H1 (cell line): ENCODE data around the gene LHFPL3. TPM values are rescaled to one million over a fixed set of nuclear protein-coding genes. Genes with fewer than 3 reads are reported as not detected.

ENCODE experiments used
- CTCF ChIA-PET: fragments of 300-600 bp; sonication (Branson Sonifier 250); formaldehyde crosslinking; loops from one replicate; lab custom pipeline; 2021; ENCODE audit not compliant: partially characterized antibody; lab: Charles Lee
- POLR2A ChIA-PET: fragments of 300-600 bp; sonication (Branson Sonifier 250); formaldehyde crosslinking; loops from one replicate; lab custom pipeline; 2021; ENCODE audit warnings: inconsistent platforms; ENCODE audit not compliant: partially characterized antibody; lab: Charles Lee
- DNase-seq, 2 experiments: peaks; one replicate each; pipeline versions ENCODE4 v3.0.0 to v3.0.0-alpha.2; 2010 to 2022; ENCODE audit warnings: low spot score in 2 of 2, low read depth in 1 of 2, mixed read lengths in 1 of 2
- FAIRE-seq: peaks from 2 replicates; lab custom pipeline; 2011; peaks lifted over from hg19 to GRCh38; lab: Jason Lieb, UNC
- H2AFZ ChIP-seq: 2 replicates; pipeline ENCODE4 v1.8.1; 2012; ENCODE audit warnings: low read length, inconsistent platforms
- H2AK5ac ChIP-seq: 2 replicates; pipeline ENCODE4 v1.6.1; 2013; ENCODE audit warnings: low read depth, low read length
- H2BK120ac ChIP-seq: replicated peaks from 2 replicates; pipeline ENCODE3; 2013; ENCODE audit warnings: low read depth, low read length, inconsistent platforms
- H2BK12ac ChIP-seq: 2 replicates; pipeline ENCODE4 v1.6.1; 2013; ENCODE audit warnings: low read depth, low read length
- H2BK15ac ChIP-seq: 2 replicates; pipeline ENCODE4 v1.6.1; 2013; ENCODE audit warnings: low read length
- H2BK20ac ChIP-seq: 2 replicates; pipeline ENCODE4 v1.6.1; 2013; ENCODE audit warnings: low read length
- H2BK5ac ChIP-seq: 2 replicates; pipeline ENCODE4 v1.6.1; 2013; ENCODE audit warnings: low read depth, low read length
- H3K14ac ChIP-seq: 2 replicates; pipeline ENCODE4 v1.6.1; 2013; ENCODE audit warnings: inconsistent platforms; ENCODE audit not compliant: insufficient read length
- H3K18ac ChIP-seq: 2 replicates; pipeline ENCODE4 v1.6.1; 2013; ENCODE audit warnings: low read length; ENCODE audit errors: extremely low read depth
- H3K23ac ChIP-seq: 2 replicates; pipeline ENCODE4 v1.6.1; 2013; ENCODE audit warnings: inconsistent platforms; ENCODE audit not compliant: insufficient read length
- H3K23me2 ChIP-seq: 2 replicates; pipeline ENCODE4 v1.6.1; 2013; ENCODE audit warnings: low read depth, low read length
- H3K27ac ChIP-seq: 2 replicates; pipeline ENCODE4 v1.6.1; 2011; ENCODE audit warnings: low read depth, low read length, inconsistent platforms
- H3K27me3 ChIP-seq, 4 experiments: replicated peaks in 1 of 4; 1 replicate in 1 of 4; 2 replicates in 3 of 4; pipeline versions ENCODE4 v1.6.1 to v1.8.1; 2011 to 2013; ENCODE audit warnings: low read length in 3 of 4, mild to moderate bottlenecking in 3 of 4, inconsistent platforms in 2 of 4, mixed read lengths in 2 of 4, moderate library complexity in 1 of 4; ENCODE audit not compliant: control insufficient read depth in 3 of 4, insufficient read depth in 3 of 4; ENCODE audit errors: extremely low read depth in 1 of 4
- H3K36me3 ChIP-seq, 4 experiments: 2 replicates each; pipeline versions ENCODE4 v1.6.1 to v1.8.1; 2011 to 2013; ENCODE audit warnings: mild to moderate bottlenecking in 4 of 4, low read length in 3 of 4, moderate library complexity in 2 of 4, control low read depth in 1 of 4, inconsistent platforms in 1 of 4; ENCODE audit not compliant: insufficient read depth in 4 of 4, control insufficient read depth in 2 of 4
- H3K4ac ChIP-seq: replicated peaks from 2 replicates; pipeline ENCODE3; 2013; ENCODE audit warnings: low read length, low read depth, mixed read lengths, inconsistent platforms; ENCODE audit not compliant: insufficient read length
- H3K4me1 ChIP-seq, 4 experiments: replicated peaks in 1 of 4; 1 replicate in 1 of 4; 2 replicates in 3 of 4; pipeline versions ENCODE4 v1.6.1 to v1.8.1; 2011 to 2013; ENCODE audit warnings: low read length in 3 of 4, inconsistent platforms in 2 of 4, mixed read lengths in 1 of 4; ENCODE audit not compliant: insufficient read depth in 4 of 4, control insufficient read depth in 3 of 4
- H3K4me2 ChIP-seq, 2 experiments: 2 replicates each; pipeline versions ENCODE4 v1.6.1 to v1.8.1; 2011 to 2013; ENCODE audit warnings: low read depth in 2 of 2, low read length in 2 of 2, control low read depth in 1 of 2, inconsistent platforms in 1 of 2, mild to moderate bottlenecking in 1 of 2; ENCODE audit not compliant: insufficient read depth in 1 of 2
- H3K4me3 ChIP-seq, 4 experiments: fragments of 200-600, 300-600 bp in 1 of 4; sonication (generic), shearing (Covaris generic), sonication (Bioruptor Twin) in 1 of 4; 2 replicates each; pipeline versions ENCODE4 v1.5.1 to v1.8.1; 2011 to 2016; ENCODE audit warnings: low read length in 4 of 4, low read depth in 3 of 4, control low read depth in 2 of 4, inconsistent platforms in 2 of 4, mild to moderate bottlenecking in 2 of 4, mixed read lengths in 1 of 4, moderate library complexity in 1 of 4; ENCODE audit not compliant: insufficient read depth in 2 of 4; ENCODE audit errors: extremely low read depth in 1 of 4
- H3K56ac ChIP-seq: replicated peaks from 2 replicates; pipeline ENCODE3; 2013; ENCODE audit warnings: low read depth, mild to moderate bottlenecking, mixed read lengths, low read length, inconsistent platforms; ENCODE audit not compliant: insufficient read length
- H3K79me1 ChIP-seq: 2 replicates; pipeline ENCODE4 v1.6.1; 2013; ENCODE audit warnings: low read depth, low read length, control low read depth
- H3K79me2 ChIP-seq, 2 experiments: 2 replicates each; pipeline versions ENCODE4 v1.6.1 to v1.8.1; 2012 to 2013; ENCODE audit warnings: low read length in 2 of 2, mild to moderate bottlenecking in 2 of 2, inconsistent platforms in 1 of 2; ENCODE audit not compliant: insufficient read depth in 2 of 2, control insufficient read depth in 1 of 2
- H3K9ac ChIP-seq, 4 experiments: replicated peaks in 1 of 4; 1 replicate in 1 of 4; 2 replicates in 3 of 4; pipeline versions ENCODE4 v1.6.1 to v1.8.1; 2011 to 2013; ENCODE audit warnings: low read depth in 3 of 4, low read length in 3 of 4, control low read depth in 2 of 4, mild to moderate bottlenecking in 2 of 4, moderate library complexity in 2 of 4, inconsistent platforms in 1 of 4; ENCODE audit errors: extremely low read depth in 1 of 4
- H3K9me3 ChIP-seq, 2 experiments: 2 replicates each; pipeline versions ENCODE4 v1.6.1 to v1.8.1; 2012 to 2013; ENCODE audit warnings: mild to moderate bottlenecking in 2 of 2, moderate library complexity in 2 of 2, control low read depth in 1 of 2, inconsistent platforms in 1 of 2, low read depth in 1 of 2, low read length in 1 of 2, mixed read lengths in 1 of 2; ENCODE audit not compliant: insufficient read depth in 2 of 2
- H4K20me1 ChIP-seq, 2 experiments: replicated peaks in 1 of 2; 2 replicates each; pipeline versions ENCODE3 to v1.8.1; 2011 to 2013; ENCODE audit warnings: inconsistent platforms in 2 of 2, low read length in 2 of 2, mild to moderate bottlenecking in 1 of 2; ENCODE audit not compliant: insufficient read depth in 2 of 2, control insufficient read depth in 1 of 2
- H4K5ac ChIP-seq: 2 replicates; pipeline ENCODE4 v1.6.1; 2013; ENCODE audit warnings: low read length, low read depth, mixed read lengths, inconsistent platforms; ENCODE audit not compliant: insufficient read length
- H4K8ac ChIP-seq: 2 replicates; pipeline ENCODE4 v1.8.0; 2013; ENCODE audit warnings: mild to moderate bottlenecking, moderate library complexity, low read length, inconsistent platforms; ENCODE audit not compliant: insufficient read depth; ENCODE audit errors: extremely low read depth
- H4K91ac ChIP-seq: replicated peaks from 2 replicates; pipeline ENCODE3; 2013; ENCODE audit warnings: low read length, mixed read lengths, inconsistent platforms; ENCODE audit not compliant: insufficient read length
- BACH1 ChIP-seq: IDR thresholded peaks from 2 replicates; pipeline ENCODE4 v1.6.1; 2012; ENCODE audit warnings: low read length, improper control_type of control experiment
- BCL11A ChIP-seq, 2 experiments: IDR thresholded peaks; one replicate each; pipeline ENCODE4 v1.6.1; 2011; ENCODE audit warnings: low read depth in 2 of 2, low read length in 2 of 2, mild to moderate bottlenecking in 2 of 2
- CHD2 ChIP-seq: IDR thresholded peaks from 2 replicates; pipeline ENCODE4 v1.6.1; 2012; ENCODE audit warnings: low read length, improper control_type of control experiment
- FOSL1 ChIP-seq: IDR thresholded peaks from 2 replicates; pipeline ENCODE4 v1.6.1; 2011; ENCODE audit warnings: mild to moderate bottlenecking, low read depth, low read length, moderate library complexity; ENCODE audit not compliant: insufficient read depth
- MAFK ChIP-seq: IDR thresholded peaks from 2 replicates; pipeline ENCODE4 v1.6.1; 2012; ENCODE audit warnings: low read depth, mild to moderate bottlenecking, improper control_type of control experiment, low read length
- POLR2A ChIP-seq, 2 experiments: IDR thresholded peaks; 1 replicate in 1 of 2; 2 replicates in 1 of 2; pipeline ENCODE4 v1.6.1; 2011; ENCODE audit warnings: low read depth in 2 of 2, low read length in 2 of 2, mild to moderate bottlenecking in 2 of 2; ENCODE audit errors: control extremely low read depth in 1 of 2
- POU5F1 ChIP-seq: IDR thresholded peaks from 2 replicates; pipeline ENCODE4 v1.6.1; 2011; ENCODE audit warnings: low read depth, mild to moderate bottlenecking, low read length, moderate library complexity
- RBBP5 ChIP-seq: IDR thresholded peaks from 2 replicates; pipeline ENCODE4 v1.7.1; 2012; ENCODE audit warnings: low read depth, mild to moderate bottlenecking, inconsistent platforms, low read length, moderate library complexity, borderline replicate concordance
- SP4 ChIP-seq: IDR thresholded peaks from 2 replicates; pipeline ENCODE4 v1.6.1; 2012; ENCODE audit warnings: low read length, inconsistent platforms
- SUZ12 ChIP-seq: fragments of 200-600 bp; sonication (generic); IDR thresholded peaks from 2 replicates; pipeline ENCODE4 v1.6.1; 2012; ENCODE audit warnings: mild to moderate bottlenecking, inconsistent platforms, low read length, moderate library complexity, mixed read lengths
- TBP ChIP-seq: IDR thresholded peaks from 2 replicates; pipeline ENCODE4 v1.6.1; 2011; ENCODE audit warnings: low read depth, low read length, improper control_type of control experiment
- TCF12 ChIP-seq: IDR thresholded peaks from 2 replicates; pipeline ENCODE4 v1.6.1; 2011; ENCODE audit warnings: low read depth, mild to moderate bottlenecking, low read length
- ZNF274 ChIP-seq: IDR thresholded peaks from 2 replicates; pipeline ENCODE4 v1.7.0; 2012; ENCODE audit warnings: low read length, borderline replicate concordance; ENCODE audit errors: extremely low read depth
- WGBS, 2 experiments: shearing (Covaris generic) in 1 of 2; methylation state at CpG; one replicate each; pipeline versions ENCODE4 v1.1.6 to v1.1.7; 2013 to 2015; ENCODE audit warnings: low lambda C conversion rate in 2 of 2, mixed read lengths in 2 of 2, inconsistent platforms in 1 of 2, low coverage in 1 of 2, missing lambda C conversion rate in 1 of 2; ENCODE audit not compliant: insufficient replicate concordance in 2 of 2, insufficient coverage in 1 of 2, insufficient read length in 1 of 2; ENCODE audit errors: extremely low coverage in 1 of 2, missing lambda C conversion rate in 1 of 2; 5-methylcytosine and 5-hydroxymethylcytosine counted together
- polyA plus RNA-seq, 7 experiments: library from polyadenylated mRNA; depleted of rRNA in 3 of 7; stranded (reverse) in 5 of 7; unstranded in 2 of 7; fragments of >200 nt in 5 of 7; fragments of 200-250 nt in 2 of 7; gene quantifications; 1 replicate in 5 of 7; 2 replicates in 1 of 7; 4 replicates in 1 of 7; pipeline versions ENCODE4 v1.2.1 to v1.2.3, GENCODE V29; 2011 to 2013; ENCODE audit warnings: missing spikeins in 2 of 7, mixed read lengths in 2 of 7
- total RNA-seq: library from RNA; stranded (reverse); fragmentation: NEBNext Ultra II Directional; extraction: Animal tissue kit (Norgen Biotek cat#: 25700); gene quantifications from 2 replicates; pipeline ENCODE4 v1.2.1, GENCODE V29; 2021
- TF ChIP-seq, protein P1 (sequence below), 3 experiments: IDR thresholded peaks; 1 replicate in 2 of 3; 2 replicates in 1 of 3; pipeline versions ENCODE4 v1.5.1 to v1.6.1; 2011; ENCODE audit warnings: low read length in 3 of 3, mild to moderate bottlenecking in 3 of 3, inconsistent platforms in 2 of 3, low read depth in 1 of 3, moderate library complexity in 1 of 3; ENCODE audit not compliant: insufficient read depth in 1 of 3; ENCODE audit errors: control extremely low read depth in 1 of 3

LHFPL3 gene
- total and polyA plus RNA-seq, 2 of the 8 experiments (the other 6 are each of a cell fraction or from before 2014, with no cell fraction given) = 0.24 to 0.50 TPM

DNA sequence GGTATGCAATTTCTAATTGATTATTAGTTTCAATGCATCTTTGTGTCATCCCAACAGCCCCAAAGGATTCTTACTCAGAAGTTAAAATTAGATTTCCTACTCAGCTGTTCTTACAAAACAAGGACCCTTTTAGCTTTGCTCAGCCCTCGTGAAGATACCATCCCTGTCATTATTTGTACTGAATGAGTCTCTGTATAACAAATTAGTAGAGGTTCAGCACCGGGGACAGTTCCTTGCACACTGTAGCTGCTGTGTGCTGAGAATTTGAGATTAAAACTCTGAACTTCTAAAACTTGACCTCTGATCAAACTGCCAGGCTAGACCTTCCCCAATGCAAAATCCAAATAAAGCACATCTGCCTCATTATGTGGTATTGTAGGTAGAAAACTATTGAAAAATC, 299.1 kb downstream of the LHFPL3 start:
- no peak overlapping the region for H3K4me2 ChIP-seq
- H3K79me1 ChIP-seq = no peaks in the 10 kb centered on the region
- FAIRE-seq (no peak), DNase-seq (peak in 1 of 2 experiments; percentile 58)
- no peak overlapping the region for H3K4ac ChIP-seq
- H2BK120ac ChIP-seq = no peak overlapping the region
- H3K9ac ChIP-seq = no peak overlapping the region
- POLR2A ChIA-PET = no interaction called here
- H3K18ac ChIP-seq = no peak overlapping the region
- TF ChIP-seq BACH1 = no peak
- TF ChIP-seq POU5F1 = no peak
- TF ChIP-seq TBP = no peak
- TF ChIP-seq CHD2 = no peak
- TF ChIP-seq FOSL1 = no peak
- no peak for TF ChIP-seq ZNF274
- TF ChIP-seq RBBP5 = no peak
- no peak for TF ChIP-seq BCL11A (IDR thresholded peaks at IDR 0.05; ENCODE audit: low read depth in 2 of 2, low read length in 2 of 2)
- TF ChIP-seq SUZ12 = no peak
- TF ChIP-seq POLR2A (IDR thresholded peaks at IDR 0.05; ENCODE audit: control extremely low read depth in 1 of 2, low read depth in 2 of 2, low read length in 2 of 2) = no peak
- TF ChIP-seq MAFK = no peak
- TF ChIP-seq SP4 = no peak
- TF ChIP-seq TCF12 = no peak
- TF ChIP-seq, protein P1, sequence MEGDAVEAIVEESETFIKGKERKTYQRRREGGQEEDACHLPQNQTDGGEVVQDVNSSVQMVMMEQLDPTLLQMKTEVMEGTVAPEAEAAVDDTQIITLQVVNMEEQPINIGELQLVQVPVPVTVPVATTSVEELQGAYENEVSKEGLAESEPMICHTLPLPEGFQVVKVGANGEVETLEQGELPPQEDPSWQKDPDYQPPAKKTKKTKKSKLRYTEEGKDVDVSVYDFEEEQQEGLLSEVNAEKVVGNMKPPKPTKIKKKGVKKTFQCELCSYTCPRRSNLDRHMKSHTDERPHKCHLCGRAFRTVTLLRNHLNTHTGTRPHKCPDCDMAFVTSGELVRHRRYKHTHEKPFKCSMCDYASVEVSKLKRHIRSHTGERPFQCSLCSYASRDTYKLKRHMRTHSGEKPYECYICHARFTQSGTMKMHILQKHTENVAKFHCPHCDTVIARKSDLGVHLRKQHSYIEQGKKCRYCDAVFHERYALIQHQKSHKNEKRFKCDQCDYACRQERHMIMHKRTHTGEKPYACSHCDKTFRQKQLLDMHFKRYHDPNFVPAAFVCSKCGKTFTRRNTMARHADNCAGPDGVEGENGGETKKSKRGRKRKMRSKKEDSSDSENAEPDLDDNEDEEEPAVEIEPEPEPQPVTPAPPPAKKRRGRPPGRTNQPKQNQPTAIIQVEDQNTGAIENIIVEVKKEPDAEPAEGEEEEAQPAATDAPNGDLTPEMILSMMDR (IDR thresholded peaks at IDR 0.05; ENCODE audit: control extremely low read depth in 1 of 3, insufficient read depth in 1 of 3, low read depth in 1 of 3, low read length in 3 of 3) = no peak
- TF ChIP-seq, all 59 proteins: peak for 0
- Histone ChIP-seq H3K4me3 (no peak overlapping the region), H2BK15ac (no peak overlapping the region), H4K5ac (no peak overlapping the region), H3K36me3 (no peaks in the 10 kb centered on the region), H2AK5ac (no peak overlapping the region), H3K14ac (no peak overlapping the region), H2BK20ac (no peak overlapping the region), H2BK5ac (no peak overlapping the region), H3K27ac (no peak overlapping the region), H3K79me2 (no peaks in the 10 kb centered on the region), H3K23ac (no peak overlapping the region), H3K4me1 (no peaks in the 10 kb centered on the region), H4K8ac (no peak overlapping the region), H2AFZ (no peak overlapping the region), H4K91ac (no peak overlapping the region), H3K56ac (no peak overlapping the region), H2BK12ac (no peak overlapping the region), H3K27me3 (no peaks in the 10 kb centered on the region), H3K23me2 (no peaks in the 10 kb centered on the region), H3K9me3 (peaks cover 22% of the 10 kb centered on the region in 2 experiments; a peak in 2 of 4 replicates), H4K20me1 (no peaks in the 10 kb centered on the region)
- WGBS, 2 experiments = 59% methylated on average over 2 of the region's 2 CpGs; no CpG with 5 or more reads in 1 of the 2 experiments
- CTCF ChIA-PET = interaction anchor here (2.0 kb wide), 1 partner anchor 16 kb away, joined by 7 read pairs; no protein-coding TSS in a partner anchor
